HEK293 (cell line): ENCODE measurements around the gene RCOR1.

Experiments
- CTCF ChIA-PET: fragments of 350-600 bp; formaldehyde crosslinking; extraction: SDS; loops from one replicate; lab custom pipeline; 2021; ENCODE audit warnings: antibody characterized with exemption; lab: Yijun Ruan, JAX
- POLR2A ChIA-PET: fragments of 300-600 bp; formaldehyde crosslinking; extraction: SDS; loops from one replicate; lab custom pipeline; 2020; ENCODE audit warnings: antibody characterized with exemption, inconsistent platforms; lab: Yijun Ruan, JAX
- H3K27ac ChIP-seq: fragments of 200-500 bp; sonication (Bioruptor generic); 2 replicates; pipeline ENCODE4 v1.5.1; 2014; ENCODE audit warnings: low read depth, low read length, control low read depth, inconsistent platforms; ENCODE audit errors: extremely low read depth
- H3K36me3 ChIP-seq, 2 experiments: fragments of 200-500 bp in 1 of 2; sonication (Bioruptor generic) in 1 of 2; 1 replicate in 1 of 2; 2 replicates in 1 of 2; pipeline ENCODE4 v1.5.1; 2014 to 2017; ENCODE audit warnings: inconsistent platforms in 2 of 2, low read length in 2 of 2; ENCODE audit not compliant: control insufficient read depth in 2 of 2, insufficient read depth in 1 of 2
- H3K4me1 ChIP-seq: fragments of 200-500 bp; sonication (Bioruptor generic); 2 replicates; pipeline ENCODE4 v1.5.1; 2014; ENCODE audit warnings: mild to moderate bottlenecking, low read length, inconsistent platforms; ENCODE audit not compliant: control insufficient read depth, insufficient read depth
- H3K4me3 ChIP-seq: 2 replicates; pipeline ENCODE4 v1.5.1; 2011; ENCODE audit warnings: low read depth, mild to moderate bottlenecking, control low read depth, low read length, moderate library complexity
- H3K9me3 ChIP-seq: fragments of 200-500 bp; sonication (Bioruptor generic); 2 replicates; pipeline ENCODE4 v1.5.1; 2014; ENCODE audit warnings: low read depth, low read length, inconsistent platforms; ENCODE audit not compliant: control insufficient read depth, insufficient read depth
- REPIN1 ChIP-seq: fragments of 450-650 bp; formaldehyde crosslinking; IDR thresholded peaks from 2 replicates; pipeline ENCODE4 v1.5.1; 2017; ENCODE audit warnings: missing biosample characterization, missing genetic modification characterization, low read depth
- SP7 ChIP-seq: fragments of 450-650 bp; formaldehyde crosslinking; IDR thresholded peaks from 2 replicates; pipeline ENCODE4 v1.5.1; 2016; ENCODE audit warnings: missing biosample characterization, missing genetic modification characterization
- ZBTB17 ChIP-seq: fragments of 450-650 bp; formaldehyde crosslinking; IDR thresholded peaks from 2 replicates; pipeline ENCODE4 v1.5.1; 2016; ENCODE audit warnings: missing biosample characterization, missing genetic modification characterization
- ZFHX2 ChIP-seq: fragments of 450-650 bp; formaldehyde crosslinking; conservative IDR thresholded peaks from 2 replicates; pipeline ENCODE4 v1.5.1; 2016; ENCODE audit warnings: missing biosample characterization, missing genetic modification characterization
- ZNF10 ChIP-seq: fragments of 450-650 bp; formaldehyde crosslinking; IDR thresholded peaks from 2 replicates; pipeline ENCODE4 v1.5.1; 2017; ENCODE audit warnings: missing biosample characterization, missing genetic modification characterization
- ZNF366 ChIP-seq: fragments of 450-650 bp; formaldehyde crosslinking; conservative IDR thresholded peaks from 2 replicates; pipeline ENCODE4 v1.5.1; 2016; ENCODE audit warnings: missing biosample characterization, missing genetic modification characterization
- ZNF514 ChIP-seq: fragments of 450-650 bp; formaldehyde crosslinking; IDR thresholded peaks from 2 replicates; pipeline ENCODE4 v1.5.1; 2016; ENCODE audit warnings: missing biosample characterization, missing genetic modification characterization
- ZNF571 ChIP-seq: fragments of 450-650 bp; formaldehyde crosslinking; IDR thresholded peaks from 2 replicates; pipeline ENCODE4 v1.5.0; 2017; ENCODE audit warnings: missing biosample characterization, missing genetic modification characterization
- ZNF654 ChIP-seq: fragments of 450-650 bp; formaldehyde crosslinking; IDR thresholded peaks from 2 replicates; pipeline ENCODE4 v1.5.1; 2016; ENCODE audit warnings: low read depth, missing biosample characterization, missing genetic modification characterization
- ZNF664 ChIP-seq: fragments of 450-650 bp; formaldehyde crosslinking; IDR thresholded peaks from 2 replicates; pipeline ENCODE4 v1.5.1; 2016; ENCODE audit warnings: missing biosample characterization, missing genetic modification characterization
- ZSCAN16 ChIP-seq: fragments of 450-650 bp; formaldehyde crosslinking; IDR thresholded peaks from 2 replicates; pipeline ENCODE4 v1.5.1; 2016; ENCODE audit warnings: missing biosample characterization, missing genetic modification characterization
- TF ChIP-seq, protein P1 (sequence below): fragments of 450-650 bp; formaldehyde crosslinking; IDR thresholded peaks from 2 replicates; pipeline ENCODE4 v1.5.1; 2016; ENCODE audit warnings: missing biosample characterization, missing genetic modification characterization
- TF ChIP-seq, protein P2 (sequence below): fragments of 450-650 bp; formaldehyde crosslinking; IDR thresholded peaks from 2 replicates; pipeline ENCODE4 v1.5.1; 2016; ENCODE audit warnings: missing biosample characterization, missing genetic modification characterization

The RCOR1 gene

DNA sequence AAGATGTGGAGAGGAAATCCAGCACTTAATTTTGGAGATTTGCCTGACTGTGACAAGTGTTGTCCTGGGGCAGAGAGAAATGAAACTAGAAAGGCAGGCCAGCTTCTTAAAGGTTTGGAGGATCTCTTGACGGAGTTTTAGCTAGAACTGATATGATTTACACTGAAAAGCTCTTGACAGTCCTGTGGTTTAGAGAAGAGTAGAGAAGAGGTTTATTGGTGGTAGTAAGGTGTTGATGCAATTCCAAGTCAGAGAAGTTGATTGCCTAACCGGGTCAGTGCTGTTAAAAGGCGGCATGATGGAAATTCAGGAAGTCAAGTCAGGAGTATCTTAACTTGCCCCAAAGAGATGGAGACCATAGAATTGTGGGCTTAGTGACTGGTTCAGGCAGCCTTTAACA lies 95.8 kb downstream of the RCOR1 start:
- no peak for TF ChIP-seq ZNF664 (tag by site-specific recombination)
- TF ChIP-seq ZNF654 (tag by site-specific recombination) = no peak
- TF ChIP-seq ZBTB17 = peak; percentile 32; the same call in 1 of the 2 replicates
- TF ChIP-seq, all 188 proteins: peak for 1
- ChIA-PET POLR2A (no interaction called here), CTCF (no interaction called here)
- Histone ChIP-seq H3K36me3 (peaks cover 0 to 3% of the 10 kb centered on the region in 2 experiments; a peak in 1 of 3 replicates), H3K9me3 (no peaks in the 10 kb centered on the region), H3K4me3 (no peak overlapping the region), H3K4me1 (no peaks in the 10 kb centered on the region; the same call in 1 of the 2 replicates), H3K27ac (no peak overlapping the region)

DNA sequence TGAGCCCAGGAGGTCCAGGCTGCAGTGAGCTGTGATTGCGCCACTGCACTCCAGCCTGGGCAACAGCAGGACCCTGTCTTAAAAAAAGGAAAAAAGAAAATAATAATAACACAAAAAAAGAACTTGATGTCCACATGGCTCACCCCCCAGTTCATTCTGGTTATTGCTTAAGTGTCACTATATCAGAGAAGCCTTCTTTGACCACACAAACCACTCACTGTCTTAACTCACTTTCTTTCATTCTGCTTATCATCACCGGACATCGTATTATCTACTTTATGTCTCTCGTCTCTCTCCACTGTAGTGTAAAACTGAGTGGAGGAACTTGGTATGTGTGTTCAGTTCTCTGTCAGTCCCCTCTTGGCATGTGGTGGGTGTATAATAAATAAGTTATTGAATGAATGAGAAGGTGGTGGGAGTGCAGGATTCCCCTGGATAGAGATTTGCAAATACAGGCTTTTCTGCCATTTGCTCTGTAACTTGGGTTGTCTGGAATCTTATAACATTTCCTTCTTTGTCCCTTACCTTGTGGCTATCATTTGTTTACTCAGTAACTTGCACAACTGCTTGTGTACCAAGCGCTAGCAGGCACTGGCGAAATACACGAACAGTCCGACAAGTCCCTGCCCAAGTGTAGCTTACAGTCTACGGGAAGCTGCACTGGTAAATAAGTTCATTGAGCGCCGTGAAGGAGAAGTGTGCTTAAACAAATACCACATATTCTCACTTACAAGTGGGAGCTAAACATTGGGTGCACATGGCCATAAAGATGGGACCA lies 98.2 kb downstream of the RCOR1 start:
- TF ChIP-seq, protein P1, sequence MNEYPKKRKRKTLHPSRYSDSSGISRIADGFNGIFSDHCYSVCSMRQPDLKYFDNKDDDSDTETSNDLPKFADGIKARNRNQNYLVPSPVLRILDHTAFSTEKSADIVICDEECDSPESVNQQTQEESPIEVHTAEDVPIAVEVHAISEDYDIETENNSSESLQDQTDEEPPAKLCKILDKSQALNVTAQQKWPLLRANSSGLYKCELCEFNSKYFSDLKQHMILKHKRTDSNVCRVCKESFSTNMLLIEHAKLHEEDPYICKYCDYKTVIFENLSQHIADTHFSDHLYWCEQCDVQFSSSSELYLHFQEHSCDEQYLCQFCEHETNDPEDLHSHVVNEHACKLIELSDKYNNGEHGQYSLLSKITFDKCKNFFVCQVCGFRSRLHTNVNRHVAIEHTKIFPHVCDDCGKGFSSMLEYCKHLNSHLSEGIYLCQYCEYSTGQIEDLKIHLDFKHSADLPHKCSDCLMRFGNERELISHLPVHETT (tag by site-specific recombination) = no peak
- TF ChIP-seq REPIN1 (tag by site-specific recombination) (no peak), ZFHX2 (peak; percentile 40), ZNF514 (tag by site-specific recombination) (no peak)
- H3K9me3 ChIP-seq = no peaks in the 10 kb centered on the region
- H3K4me1 ChIP-seq = no peaks in the 10 kb centered on the region; the same call in 1 of the 2 replicates
- ChIA-PET CTCF (interaction anchor here (1.4 kb wide), 1 partner anchor 96 kb away, joined by 5 read pairs; no protein-coding TSS in a partner anchor), POLR2A (no interaction called here)
- H3K36me3 ChIP-seq = no peaks in the 10 kb centered on the region
- no peak overlapping the region for H3K27ac ChIP-seq
- no peak overlapping the region for H3K4me3 ChIP-seq

DNA sequence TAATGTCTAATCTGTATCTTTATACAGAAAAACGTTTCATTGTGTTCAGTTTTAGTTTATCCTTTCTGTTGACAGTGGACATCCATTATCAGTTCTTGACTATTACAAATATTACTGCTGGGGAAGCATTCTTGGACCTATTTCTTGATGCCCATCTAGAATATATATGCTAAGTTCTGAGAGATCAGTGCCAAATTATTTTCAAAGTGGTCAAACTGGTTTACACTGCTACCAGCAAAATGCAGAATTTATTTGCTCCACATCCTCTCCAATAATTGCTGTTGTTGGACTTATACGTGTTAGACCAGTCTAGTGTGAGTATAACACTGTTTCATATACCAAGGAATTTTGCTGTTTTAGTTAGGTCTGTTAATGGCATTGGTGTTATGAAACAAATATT lies 99.3 kb downstream of the RCOR1 start:
- CTCF ChIA-PET = no interaction called here
- Histone ChIP-seq H3K36me3 (no peaks in the 10 kb centered on the region), H3K4me3 (no peak overlapping the region), H3K9me3 (no peaks in the 10 kb centered on the region), H3K4me1 (no peaks in the 10 kb centered on the region; the same call in 1 of the 2 replicates), H3K27ac (no peak overlapping the region)
- POLR2A ChIA-PET = no interaction called here
- TF ChIP-seq ZNF514 (tag by site-specific recombination) = no peak
- TF ChIP-seq SP7 = no peak
- TF ChIP-seq, protein P1 (tag by site-specific recombination) = no peak
- TF ChIP-seq ZNF571 = no peak
- TF ChIP-seq, protein P2, sequence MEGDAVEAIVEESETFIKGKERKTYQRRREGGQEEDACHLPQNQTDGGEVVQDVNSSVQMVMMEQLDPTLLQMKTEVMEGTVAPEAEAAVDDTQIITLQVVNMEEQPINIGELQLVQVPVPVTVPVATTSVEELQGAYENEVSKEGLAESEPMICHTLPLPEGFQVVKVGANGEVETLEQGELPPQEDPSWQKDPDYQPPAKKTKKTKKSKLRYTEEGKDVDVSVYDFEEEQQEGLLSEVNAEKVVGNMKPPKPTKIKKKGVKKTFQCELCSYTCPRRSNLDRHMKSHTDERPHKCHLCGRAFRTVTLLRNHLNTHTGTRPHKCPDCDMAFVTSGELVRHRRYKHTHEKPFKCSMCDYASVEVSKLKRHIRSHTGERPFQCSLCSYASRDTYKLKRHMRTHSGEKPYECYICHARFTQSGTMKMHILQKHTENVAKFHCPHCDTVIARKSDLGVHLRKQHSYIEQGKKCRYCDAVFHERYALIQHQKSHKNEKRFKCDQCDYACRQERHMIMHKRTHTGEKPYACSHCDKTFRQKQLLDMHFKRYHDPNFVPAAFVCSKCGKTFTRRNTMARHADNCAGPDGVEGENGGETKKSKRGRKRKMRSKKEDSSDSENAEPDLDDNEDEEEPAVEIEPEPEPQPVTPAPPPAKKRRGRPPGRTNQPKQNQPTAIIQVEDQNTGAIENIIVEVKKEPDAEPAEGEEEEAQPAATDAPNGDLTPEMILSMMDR (tag by site-specific recombination) = no peak
- no peak for TF ChIP-seq ZNF366 (tag by site-specific recombination)

DNA sequence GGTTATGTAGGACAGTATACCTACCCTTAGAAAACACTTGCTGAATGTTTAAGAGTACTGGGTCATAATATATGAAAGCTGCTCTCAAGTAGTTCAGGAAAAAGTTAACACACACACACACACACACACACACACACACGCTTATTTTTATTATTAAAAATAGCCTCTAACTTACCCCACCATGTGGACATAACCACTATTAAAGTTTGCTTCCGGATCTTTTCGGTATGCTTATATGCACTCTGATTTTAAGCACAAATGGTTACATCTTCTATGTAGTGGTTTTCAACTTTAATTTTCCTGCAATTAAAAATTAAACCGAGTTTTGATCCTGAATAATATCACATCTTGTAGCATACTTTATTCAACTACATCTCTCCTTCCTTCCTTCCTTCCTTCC lies 99.9 kb downstream of the RCOR1 start:
- CTCF ChIA-PET = interaction anchor here (2.9 kb wide), 1 partner anchor 98 kb away, joined by 21 read pairs; no protein-coding TSS in a partner anchor
- no peaks in the 10 kb centered on the region for H3K9me3 ChIP-seq
- no peak overlapping the region for H3K4me3 ChIP-seq
- peaks cover 3% of the 10 kb centered on the region for H3K4me1 ChIP-seq
- POLR2A ChIA-PET = no interaction called here
- H3K27ac ChIP-seq = no peak overlapping the region
- H3K36me3 ChIP-seq = no peaks in the 10 kb centered on the region
- TF ChIP-seq ZSCAN16 (tag by site-specific recombination) (no peak), ZNF10 (tag by site-specific recombination) (no peak), ZNF366 (tag by site-specific recombination) (peak; percentile 86)
- TF ChIP-seq, all 188 proteins: peak for 1
